ENCODE data around the gene ADD2.

Gene ADD2

GRCh38 chr2:70692256-70692655 is 75.7 kb downstream of the ADD2 start:
- no peak overlapping the region for H4K8ac ChIP-seq (ENCODE audit: low read length)
- no peak overlapping the region for H4K91ac ChIP-seq (ENCODE audit: low read length)
- H2BK120ac ChIP-seq (ENCODE audit: low read depth, low read length) = no peak overlapping the region
- no peak for DNase-seq
- no peaks in the 10 kb centered on the region for H3K79me1 ChIP-seq (replicated peaks; ENCODE audit: low read length, poor library complexity, severe bottlenecking)
- H2BK12ac ChIP-seq (ENCODE audit: low read length in 2 of 2) = no peak overlapping the region
- H2AK5ac ChIP-seq (ENCODE audit: low read length, severe bottlenecking) = no peak overlapping the region
- no peaks in the 10 kb centered on the region for H3K9me3 ChIP-seq (ENCODE audit: control insufficient read depth, low read length)
- H3K18ac ChIP-seq (ENCODE audit: low read depth in 1 of 2, low read length in 2 of 2) = no peak overlapping the region
- WGBS = 91% methylated on average over 17 of the region's 17 CpGs
- no peak overlapping the region for H2BK15ac ChIP-seq (ENCODE audit: low read depth, poor library complexity, severe bottlenecking)
- no peak overlapping the region for H3K4ac ChIP-seq (ENCODE audit: low read depth in 1 of 2, low read length in 2 of 2)
- no peak overlapping the region for H3K27ac ChIP-seq (ENCODE audit: low read length, poor library complexity, severe bottlenecking)
- no peaks in the 10 kb centered on the region for H3K36me3 ChIP-seq (ENCODE audit: control insufficient read depth in 1 of 2, insufficient read depth in 2 of 2, low read depth in 1 of 2, low read length in 2 of 2)
- no peaks in the 10 kb centered on the region for H3K4me1 ChIP-seq (ENCODE audit: control insufficient read depth, insufficient read depth, low read depth, low read length)
- H2BK5ac ChIP-seq (ENCODE audit: low read depth, low read length, poor library complexity, severe bottlenecking) = no peak overlapping the region
- peaks cover 23 to 29% of the 10 kb centered on the region in 2 experiments for H3K27me3 ChIP-seq (ENCODE audit: control insufficient read depth in 1 of 2, insufficient read depth in 1 of 2, low read length in 2 of 2)
- no peak overlapping the region for H3K9ac ChIP-seq (ENCODE audit: low read length)
- H3K4me2 ChIP-seq (ENCODE audit: low read length, poor library complexity, severe bottlenecking) = no peak overlapping the region
- H3K23ac ChIP-seq (ENCODE audit: low read length in 2 of 2) = no peak overlapping the region
- no peak overlapping the region for H3K4me3 ChIP-seq (ENCODE audit: insufficient read depth in 1 of 2, low read depth in 1 of 2, low read length in 2 of 2)
- H3K14ac ChIP-seq (ENCODE audit: low read length in 2 of 2) = no peak overlapping the region
- H2AFZ ChIP-seq (ENCODE audit: low read depth, low read length) = no peak overlapping the region

- Histone ChIP-seq H3K79me1 (replicated peaks; ENCODE audit: low read length, poor library complexity, severe bottlenecking) (no peaks in the 10 kb centered on the region), H2BK12ac (ENCODE audit: low read length in 2 of 2) (no peak overlapping the region)
Observed at GRCh38 chr2:70691497-70692140, 76.4 kb downstream of the ADD2 start.

GRCh38 chr2:70690846-70691245 is 77.2 kb downstream of the ADD2 start:
- H3K79me1 ChIP-seq (replicated peaks; ENCODE audit: low read length, poor library complexity, severe bottlenecking) = no peaks in the 10 kb centered on the region
- H3K23ac ChIP-seq (ENCODE audit: low read length in 2 of 2) = no peak overlapping the region
- no peak overlapping the region for H2BK15ac ChIP-seq (ENCODE audit: low read depth, poor library complexity, severe bottlenecking)
- no peak overlapping the region for H3K4me2 ChIP-seq (ENCODE audit: low read length, poor library complexity, severe bottlenecking)
- no peak overlapping the region for H2AK5ac ChIP-seq (ENCODE audit: low read length, severe bottlenecking)
- no peak overlapping the region for H2BK12ac ChIP-seq (ENCODE audit: low read length in 2 of 2)
- H3K18ac ChIP-seq (ENCODE audit: low read depth in 1 of 2, low read length in 2 of 2) = no peak overlapping the region
- no peak overlapping the region for H3K4me3 ChIP-seq (ENCODE audit: insufficient read depth in 1 of 2, low read depth in 1 of 2, low read length in 2 of 2)
- no peak overlapping the region for H2BK120ac ChIP-seq (ENCODE audit: low read depth, low read length)
- H3K9ac ChIP-seq (ENCODE audit: low read length) = no peak overlapping the region
- no peaks in the 10 kb centered on the region for H3K9me3 ChIP-seq (ENCODE audit: control insufficient read depth, low read length)
- no peak overlapping the region for H3K4ac ChIP-seq (ENCODE audit: low read depth in 1 of 2, low read length in 2 of 2)
- no peaks in the 10 kb centered on the region for H3K36me3 ChIP-seq (ENCODE audit: control insufficient read depth in 1 of 2, insufficient read depth in 2 of 2, low read depth in 1 of 2, low read length in 2 of 2)
- H2AFZ ChIP-seq (ENCODE audit: low read depth, low read length) = no peak overlapping the region
- no peak overlapping the region for H4K8ac ChIP-seq (ENCODE audit: low read length)
- no peak overlapping the region for H3K14ac ChIP-seq (ENCODE audit: low read length in 2 of 2)
- H3K4me1 ChIP-seq (ENCODE audit: control insufficient read depth, insufficient read depth, low read depth, low read length) = peaks cover 3% of the 10 kb centered on the region
- H2BK5ac ChIP-seq (ENCODE audit: low read depth, low read length, poor library complexity, severe bottlenecking) = no peak overlapping the region
- WGBS = 100% methylated on average over 1 of the region's 3 CpGs
- H4K91ac ChIP-seq (ENCODE audit: low read length) = no peak overlapping the region
- no peak for DNase-seq
- peaks cover 20 to 34% of the 10 kb centered on the region in 2 experiments for H3K27me3 ChIP-seq (ENCODE audit: control insufficient read depth in 1 of 2, insufficient read depth in 1 of 2, low read length in 2 of 2)
- H3K27ac ChIP-seq (ENCODE audit: low read length, poor library complexity, severe bottlenecking) = no peak overlapping the region

More at GRCh38 chr2:70691497-70692140, 76.4 kb downstream of the ADD2 start:
- Histone ChIP-seq H4K8ac (ENCODE audit: low read length) (no peak overlapping the region), H2AK5ac (ENCODE audit: low read length, severe bottlenecking) (no peak overlapping the region), H3K9ac (ENCODE audit: low read length) (no peak overlapping the region), H3K23ac (ENCODE audit: low read length in 2 of 2) (no peak overlapping the region), H3K36me3 (ENCODE audit: control insufficient read depth in 1 of 2, insufficient read depth in 2 of 2, low read depth in 1 of 2, low read length in 2 of 2) (no peaks in the 10 kb centered on the region), H3K4me1 (ENCODE audit: control insufficient read depth, insufficient read depth, low read depth, low read length) (peaks cover 3% of the 10 kb centered on the region), H4K91ac (ENCODE audit: low read length) (no peak overlapping the region), H2AFZ (ENCODE audit: low read depth, low read length) (no peak overlapping the region), H3K4ac (ENCODE audit: low read depth in 1 of 2, low read length in 2 of 2) (no peak overlapping the region), H2BK5ac (ENCODE audit: low read depth, low read length, poor library complexity, severe bottlenecking) (no peak overlapping the region), H3K27ac (ENCODE audit: low read length, poor library complexity, severe bottlenecking) (no peak overlapping the region), H3K27me3 (ENCODE audit: control insufficient read depth in 1 of 2, insufficient read depth in 1 of 2, low read length in 2 of 2) (peaks cover 23 to 29% of the 10 kb centered on the region in 2 experiments), H3K4me3 (ENCODE audit: insufficient read depth in 1 of 2, low read depth in 1 of 2, low read length in 2 of 2) (no peak overlapping the region), H3K9me3 (ENCODE audit: control insufficient read depth, low read length) (no peaks in the 10 kb centered on the region), H3K4me2 (ENCODE audit: low read length, poor library complexity, severe bottlenecking) (no peak overlapping the region), H3K18ac (ENCODE audit: low read depth in 1 of 2, low read length in 2 of 2) (no peak overlapping the region), H2BK15ac (ENCODE audit: low read depth, poor library complexity, severe bottlenecking) (no peak overlapping the region), H3K14ac (ENCODE audit: low read length in 2 of 2) (no peak overlapping the region), H2BK120ac (ENCODE audit: low read depth, low read length) (no peak overlapping the region)
- DNase-seq = no peak
- WGBS = 63% methylated on average over 8 of the region's 8 CpGs

GRCh38 chr2:70688427-70688826 is 79.6 kb downstream of the ADD2 start:
- H3K9me3 ChIP-seq (ENCODE audit: control insufficient read depth, low read length) = no peaks in the 10 kb centered on the region
- H3K18ac ChIP-seq (ENCODE audit: low read depth in 1 of 2, low read length in 2 of 2) = no peak overlapping the region
- H2BK12ac ChIP-seq (ENCODE audit: low read length in 2 of 2) = no peak overlapping the region
- no peak overlapping the region for H3K9ac ChIP-seq (ENCODE audit: low read length)
- no peak overlapping the region for H4K91ac ChIP-seq (ENCODE audit: low read length)
- no peak overlapping the region for H3K23ac ChIP-seq (ENCODE audit: low read length in 2 of 2)
- no peak overlapping the region for H2BK15ac ChIP-seq (ENCODE audit: low read depth, poor library complexity, severe bottlenecking)
- no peak overlapping the region for H2BK120ac ChIP-seq (ENCODE audit: low read depth, low read length)
- H4K8ac ChIP-seq (ENCODE audit: low read length) = no peak overlapping the region
- no peak overlapping the region for H2AK5ac ChIP-seq (ENCODE audit: low read length, severe bottlenecking)
- no peak overlapping the region for H3K27ac ChIP-seq (ENCODE audit: low read length, poor library complexity, severe bottlenecking)
- H3K4me1 ChIP-seq (ENCODE audit: control insufficient read depth, insufficient read depth, low read depth, low read length) = peaks cover 3% of the 10 kb centered on the region
- no peak for DNase-seq
- no peak overlapping the region for H2BK5ac ChIP-seq (ENCODE audit: low read depth, low read length, poor library complexity, severe bottlenecking)
- WGBS = 82% methylated on average over 5 of the region's 5 CpGs
- no peaks in the 10 kb centered on the region for H3K36me3 ChIP-seq (ENCODE audit: control insufficient read depth in 1 of 2, insufficient read depth in 2 of 2, low read depth in 1 of 2, low read length in 2 of 2)
- no peaks in the 10 kb centered on the region for H3K79me1 ChIP-seq (replicated peaks; ENCODE audit: low read length, poor library complexity, severe bottlenecking)
- H2AFZ ChIP-seq (ENCODE audit: low read depth, low read length) = no peak overlapping the region
- H3K14ac ChIP-seq (ENCODE audit: low read length in 2 of 2) = no peak overlapping the region
- H3K4me2 ChIP-seq (ENCODE audit: low read length, poor library complexity, severe bottlenecking) = no peak overlapping the region
- H3K4ac ChIP-seq (ENCODE audit: low read depth in 1 of 2, low read length in 2 of 2) = no peak overlapping the region
- peaks cover 17 to 25% of the 10 kb centered on the region in 2 experiments for H3K27me3 ChIP-seq (ENCODE audit: control insufficient read depth in 1 of 2, insufficient read depth in 1 of 2, low read length in 2 of 2)
- H3K4me3 ChIP-seq (ENCODE audit: insufficient read depth in 1 of 2, low read depth in 1 of 2, low read length in 2 of 2) = no peak overlapping the region

Measured in mesenchymal stem cell (in vitro differentiated cells and primary cell).